Progenitor cell of endocrine pancreas (in vitro differentiated cells): ENCODE data around the gene KLHL1. TPM values are rescaled to one million over a fixed set of nuclear protein-coding genes. Genes with fewer than 3 reads are reported as not detected.

Experiments
- DNase-seq: peaks from one replicate; pipeline ENCODE4 v3.0.0; 2021; ENCODE audit warnings: low spot score; ENCODE audit not compliant: unreplicated experiment
- H3K27ac Mint-ChIP-seq: 2 replicates; pipeline ENCODE4 v1.8.0; 2021; ENCODE audit warnings: mild to moderate bottlenecking, moderate library complexity, mixed read lengths
- H3K27me3 Mint-ChIP-seq: 2 replicates; pipeline ENCODE4 v1.8.0; 2021; ENCODE audit warnings: mixed read lengths
- H3K36me3 Mint-ChIP-seq: 2 replicates; pipeline ENCODE4 v1.8.0; 2022; ENCODE audit warnings: mixed read lengths; ENCODE audit not compliant: insufficient read depth
- H3K4me1 Mint-ChIP-seq: 2 replicates; pipeline ENCODE4 v1.8.0; 2021; ENCODE audit warnings: low read depth, mixed read lengths
- H3K4me3 Mint-ChIP-seq: 2 replicates; pipeline ENCODE4 v1.8.0; 2021; ENCODE audit warnings: low read depth, mild to moderate bottlenecking, moderate library complexity, mixed read lengths
- H3K9me3 Mint-ChIP-seq: 2 replicates; pipeline ENCODE4 v1.8.0; 2021; ENCODE audit warnings: low read depth, mixed read lengths
- CTCF ChIP-seq: fragments of 200-600 bp; sonication (generic); IDR thresholded peaks from one replicate; pipeline ENCODE4 v1.5.0; 2021; ENCODE audit warnings: antibody characterized with exemption, mild to moderate bottlenecking; ENCODE audit not compliant: unreplicated experiment
- total RNA-seq: library from RNA; stranded (reverse); gene quantifications from 2 replicates; pipeline ENCODE4 v1.2.1, GENCODE V29; 2021

The KLHL1 gene
- total RNA-seq, 1 donor from 2014 or later = 0.14 TPM

DNA sequence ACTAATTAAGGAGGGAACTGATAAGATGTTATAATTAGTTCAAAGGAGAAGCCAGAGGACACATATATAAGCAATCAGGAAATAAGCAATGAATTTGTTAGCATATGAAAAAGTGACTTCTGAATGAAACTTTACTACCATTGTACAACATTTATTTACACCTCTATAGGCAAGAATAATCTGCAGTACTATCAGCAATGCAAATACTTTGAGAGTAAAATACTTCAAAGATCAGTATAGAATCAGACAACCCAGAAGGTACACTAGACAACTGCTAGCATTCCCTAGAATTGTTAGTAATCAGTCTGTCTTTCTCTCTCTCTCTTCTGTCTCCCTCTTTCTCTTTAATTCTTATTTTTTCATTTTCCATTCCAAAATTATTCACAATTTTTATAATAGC is 197.5 kb downstream of the KLHL1 start:
- H3K36me3 Mint-ChIP-seq = no peaks in the 10 kb centered on the region
- no peak overlapping the region for H3K27ac Mint-ChIP-seq
- no peaks in the 10 kb centered on the region for H3K4me1 Mint-ChIP-seq
- no peaks in the 10 kb centered on the region for H3K27me3 Mint-ChIP-seq
- H3K9me3 Mint-ChIP-seq = no peaks in the 10 kb centered on the region
- DNase-seq = no peak
- no peak for TF ChIP-seq CTCF
- no peak overlapping the region for H3K4me3 Mint-ChIP-seq

DNA sequence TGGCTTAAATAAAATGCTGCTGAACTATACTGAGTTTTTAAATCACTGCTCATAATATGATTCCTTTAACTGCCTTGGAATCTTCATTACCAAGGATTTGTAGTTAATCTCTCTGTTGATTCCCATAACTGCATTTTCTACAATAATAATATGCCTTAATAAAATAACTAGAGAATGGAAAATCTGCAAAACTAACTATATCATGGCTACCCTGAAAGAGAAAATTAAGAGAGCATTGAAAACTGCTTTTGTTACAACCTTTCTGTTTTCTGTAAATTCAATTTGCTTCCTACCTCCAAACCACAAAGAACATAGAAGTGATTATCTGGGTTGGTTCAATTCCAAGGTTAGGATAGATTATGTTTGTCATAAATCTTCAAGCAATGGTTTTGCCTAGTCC is 203.5 kb downstream of the KLHL1 start:
- no peak for TF ChIP-seq CTCF
- H3K36me3 Mint-ChIP-seq = no peaks in the 10 kb centered on the region

GRCh38 chr13:69903081-69903480 is 205.2 kb downstream of the KLHL1 start:
- TF ChIP-seq CTCF = no peak
- Mint-ChIP-seq H3K36me3 (no peaks in the 10 kb centered on the region), H3K9me3 (peaks cover 6% of the 10 kb centered on the region), H3K27me3 (no peaks in the 10 kb centered on the region), H3K4me3 (no peak overlapping the region), H3K4me1 (no peaks in the 10 kb centered on the region), H3K27ac (no peak overlapping the region)
- DNase-seq = no peak

More for the DNA sequence above, 203.5 kb downstream of the KLHL1 start:
- Mint-ChIP-seq H3K4me1 (no peaks in the 10 kb centered on the region), H3K27ac (no peak overlapping the region), H3K4me3 (no peak overlapping the region), H3K27me3 (no peaks in the 10 kb centered on the region), H3K9me3 (peaks cover 6% of the 10 kb centered on the region)
- no peak for DNase-seq

GRCh38 chr13:69882451-69882850 is 225.8 kb downstream of the KLHL1 start:
- no peaks in the 10 kb centered on the region for H3K27me3 Mint-ChIP-seq
- H3K36me3 Mint-ChIP-seq = no peaks in the 10 kb centered on the region
- H3K9me3 Mint-ChIP-seq = peaks cover 3% of the 10 kb centered on the region
- no peak for TF ChIP-seq CTCF
- no peak overlapping the region for H3K4me3 Mint-ChIP-seq
- H3K4me1 Mint-ChIP-seq = no peaks in the 10 kb centered on the region
- H3K27ac Mint-ChIP-seq = no peak overlapping the region
- no peak for DNase-seq

DNA sequence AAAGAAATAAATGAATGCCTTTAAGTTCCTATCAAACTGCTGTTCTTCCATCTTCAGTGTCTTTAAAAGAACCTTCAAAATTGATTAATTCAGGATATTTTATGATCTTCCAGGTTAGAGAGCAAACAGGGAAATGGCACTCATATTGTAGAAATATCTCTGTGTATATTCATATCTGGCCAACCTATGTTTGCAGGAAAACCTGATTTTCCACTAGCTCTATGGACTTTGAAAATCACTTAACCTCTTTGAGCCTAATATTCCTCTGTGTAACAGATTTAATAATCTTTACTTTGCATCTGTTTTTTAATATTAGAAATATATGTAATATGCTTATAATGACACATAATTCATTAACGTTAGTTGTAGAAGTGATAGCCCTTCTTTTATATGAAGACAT is 228.3 kb downstream of the KLHL1 start:
- Mint-ChIP-seq H3K9me3 (peaks cover 3% of the 10 kb centered on the region), H3K27me3 (no peaks in the 10 kb centered on the region), H3K4me3 (no peak overlapping the region), H3K4me1 (peaks cover 7% of the 10 kb centered on the region), H3K36me3 (no peaks in the 10 kb centered on the region), H3K27ac (no peak overlapping the region)
- DNase-seq = no peak
- TF ChIP-seq CTCF = no peak
